Psoas muscle (tissue), 8 donors: ENCODE measurements around the gene VSIG8. TPM values are rescaled to one million over a fixed set of nuclear protein-coding genes. Genes with fewer than 3 reads are reported as not detected.
A peak's percentile ranks its signal among the peaks of the same experiment; 100 is the strongest.

Source experiments
- ATAC-seq, 4 donors: fragments of 200-7000 bp; cut with Tn5 transposase; one replicate each; pipeline ENCODE4 v1.9.1; 2020; ENCODE audit warnings: moderate library complexity in 3 of 4, mild to moderate bottlenecking in 2 of 4
- DNase-seq, 2 donors: peaks; one replicate each; pipeline ENCODE4 v3.0.0-alpha.2; 2020
- H3K27ac ChIP-seq: fragments of 200-600 bp; one replicate; pipeline ENCODE4 v1.8.0; 2022
- H3K27me3 ChIP-seq, 3 donors: fragments of 200-600 bp in 1 of 3; one replicate each; pipeline versions ENCODE4 v1.6.1 to v1.8.0; 2013 to 2022; ENCODE audit warnings: low read length in 2 of 3, mild to moderate bottlenecking in 2 of 3, moderate library complexity in 1 of 3; ENCODE audit not compliant: insufficient read depth in 3 of 3
- H3K36me3 ChIP-seq, 2 donors: fragments of 200-600 bp in 1 of 2; one replicate each; pipeline versions ENCODE4 v1.6.1 to v1.8.0; 2013 to 2022; ENCODE audit warnings: low read depth in 1 of 2, mild to moderate bottlenecking in 1 of 2, moderate library complexity in 1 of 2; ENCODE audit not compliant: insufficient read depth in 1 of 2
- H3K4me1 ChIP-seq: fragments of 200-600 bp; one replicate; pipeline ENCODE4 v1.8.0; 2022
- H3K4me3 ChIP-seq: fragments of 200-600 bp; one replicate; pipeline ENCODE4 v1.8.0; 2022; ENCODE audit warnings: mild to moderate bottlenecking
- H3K9me3 ChIP-seq: fragments of 200-600 bp; one replicate; pipeline ENCODE4 v1.8.0; 2022
- WGBS, 3 donors: extraction: QIAGEN DNeasy Blood & Tissue Kit; methylation state at CpG; one replicate each; pipeline versions ENCODE4 v1.1.6 to v1.1.7; 2013; 5-methylcytosine and 5-hydroxymethylcytosine counted together
- intact Hi-C, 2 donors: fragments of 100-400 bp; cut with DNase I; formaldehyde crosslinking; loops; one replicate each; pipeline versions ENCODE4 v1.11.0 to v1.14.2; 2022
- polyA plus RNA-seq, 3 donors: library from polyadenylated mRNA; stranded (reverse); fragments of 200-250 nt; gene quantifications; one replicate each; pipeline ENCODE4 v1.2.3, GENCODE V29; 2013
- total RNA-seq, 4 donors: library from RNA; stranded (reverse); fragmentation: NEBNext Ultra II Directional in 2 of 4; extraction: Animal tissue kit (Norgen Biotek cat#: 25700) in 2 of 4; gene quantifications; one replicate each; pipeline versions ENCODE4 v1.2.1 to v1.2.4, GENCODE V29; 2021 to 2023
- TF ChIP-seq, protein P1 (sequence below): fragments of 200-600 bp; IDR thresholded peaks from one replicate; pipeline ENCODE4 v1.8.0; 2022; ENCODE audit warnings: antibody characterized with exemption
- donor health status: healthy with polysubstance abuse.
- donor health status: DM: no; HTN: no; CAD: no; lungs with moderate emphysema.
- donor health status: Bipolar disorder and iron deficiency.
- donor health status: healthy.
- donor health status: DM: yes; HTN: yes; CAD: no.
- donor health status: DM: no; HTN: no; CAD: no.
- donor health status: DM: no; HTN: no; CAD: no.
- donor health status: DM: yes; HTN: yes; CAD: no.

VSIG8 gene
- total and polyA plus RNA-seq, 7 donors: not detected

DNA sequence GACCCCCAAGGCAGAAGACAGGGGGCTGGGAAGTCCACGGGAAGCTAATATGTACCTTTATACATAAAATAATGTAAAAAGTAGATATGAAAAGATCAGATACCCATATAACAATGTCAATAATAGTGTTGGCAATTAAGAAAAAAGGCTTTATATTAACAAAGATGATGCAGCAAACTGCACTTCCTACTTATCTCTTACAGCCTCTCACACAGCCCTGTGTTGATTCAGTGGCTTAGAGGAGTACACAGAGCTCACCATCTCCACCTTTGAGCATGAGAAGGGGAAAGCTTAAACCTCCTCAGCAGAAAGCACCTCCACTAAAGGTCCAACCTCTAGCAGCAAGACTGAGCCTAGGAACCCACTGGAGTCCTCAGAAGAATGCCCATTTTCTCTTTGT is 7.2 kb upstream of the VSIG8 start:
- ATAC-seq: no peak
- Histone ChIP-seq H3K4me3 (no peak overlapping the region), H3K9me3 (no peaks in the 10 kb centered on the region), H3K36me3 (no peaks in the 10 kb centered on the region), H3K27ac (no peak overlapping the region), H3K4me1 (no peaks in the 10 kb centered on the region), H3K27me3 (peaks cover 0 to 7% (median 0%) of the 10 kb centered on the region in 3 donors)
- TF ChIP-seq, protein P1, sequence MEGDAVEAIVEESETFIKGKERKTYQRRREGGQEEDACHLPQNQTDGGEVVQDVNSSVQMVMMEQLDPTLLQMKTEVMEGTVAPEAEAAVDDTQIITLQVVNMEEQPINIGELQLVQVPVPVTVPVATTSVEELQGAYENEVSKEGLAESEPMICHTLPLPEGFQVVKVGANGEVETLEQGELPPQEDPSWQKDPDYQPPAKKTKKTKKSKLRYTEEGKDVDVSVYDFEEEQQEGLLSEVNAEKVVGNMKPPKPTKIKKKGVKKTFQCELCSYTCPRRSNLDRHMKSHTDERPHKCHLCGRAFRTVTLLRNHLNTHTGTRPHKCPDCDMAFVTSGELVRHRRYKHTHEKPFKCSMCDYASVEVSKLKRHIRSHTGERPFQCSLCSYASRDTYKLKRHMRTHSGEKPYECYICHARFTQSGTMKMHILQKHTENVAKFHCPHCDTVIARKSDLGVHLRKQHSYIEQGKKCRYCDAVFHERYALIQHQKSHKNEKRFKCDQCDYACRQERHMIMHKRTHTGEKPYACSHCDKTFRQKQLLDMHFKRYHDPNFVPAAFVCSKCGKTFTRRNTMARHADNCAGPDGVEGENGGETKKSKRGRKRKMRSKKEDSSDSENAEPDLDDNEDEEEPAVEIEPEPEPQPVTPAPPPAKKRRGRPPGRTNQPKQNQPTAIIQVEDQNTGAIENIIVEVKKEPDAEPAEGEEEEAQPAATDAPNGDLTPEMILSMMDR: no peak
- 68 to 80% (median 77%) methylated on average over 1 of the region's 1 CpG for whole genome bisulfite sequencing, 3 donors
- no peak for DNase-seq
- intact Hi-C loops: no loop called here

DNA sequence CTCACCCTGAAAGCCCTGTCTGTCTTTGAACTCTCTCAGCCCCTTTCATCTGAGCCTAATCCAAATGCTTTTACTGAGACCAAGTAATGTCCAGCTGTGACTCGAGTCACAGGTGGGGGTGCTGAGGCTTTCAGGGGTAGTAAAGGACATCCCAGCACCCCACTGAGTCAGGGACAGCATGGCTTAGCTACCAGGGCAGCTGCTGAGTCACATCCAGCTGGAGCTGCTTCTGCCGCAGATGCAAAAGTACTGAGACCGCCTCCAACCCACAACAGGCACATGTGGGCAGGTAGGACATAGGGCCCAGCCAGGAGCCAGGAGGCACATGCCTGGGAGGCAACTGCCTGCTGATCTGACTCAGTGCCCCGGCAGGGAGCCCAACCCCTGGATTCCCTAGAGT is 6.7 kb upstream of the VSIG8 start:
- H3K4me1 ChIP-seq: no peaks in the 10 kb centered on the region
- WGBS, 3 donors: 37 to 59% (median 40%) methylated on average over 4 of the region's 4 CpGs
- no peak for ATAC-seq
- no peaks in the 10 kb centered on the region for H3K9me3 ChIP-seq
- no peak overlapping the region for H3K4me3 ChIP-seq
- TF ChIP-seq, protein P1: no peak
- no peaks in the 10 kb centered on the region for H3K36me3 ChIP-seq
- DNase-seq: no peak
- no peak overlapping the region for H3K27ac ChIP-seq
- H3K27me3 ChIP-seq: peaks cover 0 to 7% (median 0%) of the 10 kb centered on the region in 3 donors
- intact Hi-C loops: no loop called here

GRCh38 chr1:159868766-159869165 is 6.3 kb upstream of the VSIG8 start:
- peaks cover 0 to 7% (median 0%) of the 10 kb centered on the region in 3 donors for H3K27me3 ChIP-seq
- ATAC-seq: no peak
- 45 to 70% (median 69%) methylated on average over 3 of the region's 3 CpGs for WGBS, 3 donors
- no peaks in the 10 kb centered on the region for H3K36me3 ChIP-seq
- no peak overlapping the region for H3K4me3 ChIP-seq
- intact Hi-C loops: no loop called here
- no peaks in the 10 kb centered on the region for H3K4me1 ChIP-seq
- TF ChIP-seq, protein P1: no peak
- H3K27ac ChIP-seq: no peak overlapping the region
- no peaks in the 10 kb centered on the region for H3K9me3 ChIP-seq
- DNase-seq: no peak

- no peak overlapping the region for H3K4me3 ChIP-seq
- H3K27ac ChIP-seq: no peak overlapping the region
- peak; percentile 17 to 59 (median 58) for ATAC-seq
- intact Hi-C loops: no loop called here
- no peak for DNase-seq
- TF ChIP-seq, protein P1: no peak
- H3K36me3 ChIP-seq: no peaks in the 10 kb centered on the region
- peaks cover 0 to 7% (median 0%) of the 10 kb centered on the region in 3 donors for H3K27me3 ChIP-seq
- WGBS, 3 donors: 15 to 23% (median 16%) methylated on average over 9 of the region's 9 CpGs
- no peaks in the 10 kb centered on the region for H3K9me3 ChIP-seq
- no peaks in the 10 kb centered on the region for H3K4me1 ChIP-seq
Measured at GRCh38 chr1:159867664-159868026, 5.2 kb upstream of the VSIG8 start.

- TF ChIP-seq, protein P1: no peak
- H3K4me1 ChIP-seq: no peaks in the 10 kb centered on the region
- no peaks in the 10 kb centered on the region for H3K9me3 ChIP-seq
- 46 to 59% (median 47%) methylated on average over 14 of the region's 14 CpGs for WGBS, 3 donors
- DNase-seq: no peak
- intact Hi-C loops: no loop called here
- ATAC-seq: peak in 1 of 4 donors; percentile 12
- no peak overlapping the region for H3K27ac ChIP-seq
- no peak overlapping the region for H3K4me3 ChIP-seq
- no peaks in the 10 kb centered on the region for H3K36me3 ChIP-seq
- peaks cover 0 to 7% (median 0%) of the 10 kb centered on the region in 3 donors for H3K27me3 ChIP-seq
Measured at GRCh38 chr1:159866905-159867663, 4.6 kb upstream of the VSIG8 start.
